Measurements from ENCODE around the gene CDK18.

CDK18 gene

DNA sequence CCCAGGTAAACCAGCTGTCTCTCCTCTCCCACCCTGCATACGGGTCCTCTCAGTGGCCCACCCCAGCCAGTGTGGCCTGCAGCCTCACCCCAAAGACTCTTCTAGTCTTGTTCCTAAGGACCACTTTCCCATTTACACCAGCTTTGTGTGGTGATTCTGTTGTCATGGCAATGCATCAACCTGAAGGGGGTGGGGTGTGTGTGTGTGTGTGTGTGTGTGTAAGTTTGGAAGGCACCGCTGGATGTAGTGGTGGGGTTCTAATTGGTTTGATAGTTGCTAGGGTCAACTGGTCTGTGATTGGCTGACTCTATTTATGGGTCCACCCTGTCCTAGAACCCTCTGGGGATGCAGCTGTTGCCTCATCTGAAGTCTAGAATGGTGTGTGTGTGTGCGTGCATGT, 4.7 kb upstream of the CDK18 start:
- Histone ChIP-seq H3K4me1 (ENCODE audit: insufficient read depth, insufficient read length) (peaks cover 13% of the 10 kb centered on the region), H3K4me3 (ENCODE audit: insufficient read length, low read depth) (no peak overlapping the region), H3K36me3 (ENCODE audit: insufficient read depth, insufficient read length, low read length) (no peaks in the 10 kb centered on the region), H3K27me3 (ENCODE audit: insufficient read depth, insufficient read length) (no peaks in the 10 kb centered on the region), H3K9me3 (ENCODE audit: insufficient read depth, low read length) (no peaks in the 10 kb centered on the region), H3K9ac (ENCODE audit: insufficient read length, low read depth) (no peak overlapping the region)
- TF ChIP-seq ZNF274 (IDR thresholded peaks at IDR 0.05; ENCODE audit: low read depth, low read length) (no peak), YY1 (IDR thresholded peaks at IDR 0.05; ENCODE audit: insufficient read depth, insufficient read length) (no peak), SUZ12 (IDR thresholded peaks at IDR 0.05; ENCODE audit: extremely low read depth, insufficient read depth, insufficient read length) (no peak)
- no peak for DNase-seq (ENCODE audit: low read depth, low spot score)

DNA sequence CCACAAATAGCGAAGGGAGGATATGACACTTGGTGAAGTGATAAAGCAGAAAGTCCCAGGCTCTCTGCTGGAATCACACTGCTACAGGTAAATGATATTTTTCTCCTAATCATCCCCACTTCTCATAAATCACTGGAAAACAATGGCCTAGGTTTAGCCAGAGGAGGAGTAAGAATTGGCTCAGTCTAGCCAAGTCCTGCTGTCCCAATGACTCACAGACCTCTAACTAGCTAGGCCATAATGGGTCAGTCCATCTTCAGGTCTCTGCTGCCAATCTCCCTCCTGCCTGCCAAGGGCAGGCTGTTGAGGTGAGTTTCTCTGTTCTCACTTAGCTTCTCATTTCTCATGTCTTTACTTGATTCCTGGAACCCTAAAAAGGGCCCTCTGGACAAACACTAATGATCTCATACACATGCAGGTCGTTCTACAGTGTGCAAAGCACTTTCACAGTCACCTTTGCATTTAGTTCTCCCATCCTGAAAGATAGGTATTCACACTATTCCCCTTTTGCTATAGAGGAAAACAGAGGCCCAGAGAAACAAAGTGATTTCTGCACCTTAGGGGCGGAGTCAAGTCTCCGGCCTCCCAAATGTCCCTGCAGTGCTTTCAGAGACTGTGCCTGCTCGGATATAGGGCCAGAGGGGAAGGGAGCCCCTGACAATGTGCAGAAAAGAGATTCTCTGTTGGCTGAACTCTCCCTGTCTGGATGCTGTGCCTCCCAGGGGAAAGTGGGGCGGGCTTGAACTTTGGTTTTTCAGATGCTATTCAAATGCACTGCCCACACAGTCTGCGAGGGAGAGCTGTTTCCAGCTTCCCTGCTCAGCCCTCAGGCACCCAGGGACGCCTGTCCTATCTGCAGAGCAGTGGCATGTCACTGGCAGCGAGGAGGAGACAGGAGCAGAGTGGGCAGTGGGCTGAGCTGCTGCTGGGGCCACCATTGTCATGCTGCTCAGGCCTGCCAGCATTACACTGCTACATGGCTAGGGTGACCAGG, 3.9 kb upstream of the CDK18 start:
- no peaks in the 10 kb centered on the region for H3K9me3 ChIP-seq (ENCODE audit: insufficient read depth, low read length)
- H3K4me3 ChIP-seq (ENCODE audit: insufficient read length, low read depth) = no peak overlapping the region
- no peaks in the 10 kb centered on the region for H3K36me3 ChIP-seq (ENCODE audit: insufficient read depth, insufficient read length, low read length)
- no peaks in the 10 kb centered on the region for H3K27me3 ChIP-seq (ENCODE audit: insufficient read depth, insufficient read length)
- peaks cover 8% of the 10 kb centered on the region for H3K4me1 ChIP-seq (ENCODE audit: insufficient read depth, insufficient read length)
- no peak overlapping the region for H3K9ac ChIP-seq (ENCODE audit: insufficient read length, low read depth)
- TF ChIP-seq YY1 (IDR thresholded peaks at IDR 0.05; ENCODE audit: insufficient read depth, insufficient read length) = no peak
- no peak for TF ChIP-seq SUZ12 (IDR thresholded peaks at IDR 0.05; ENCODE audit: extremely low read depth, insufficient read depth, insufficient read length)
- no peak for TF ChIP-seq ZNF274 (IDR thresholded peaks at IDR 0.05; ENCODE audit: low read depth, low read length)
- DNase-seq (ENCODE audit: low read depth, low spot score) = no peak

GRCh38 chr1:205502111-205502810, 2.2 kb upstream of the CDK18 start:
- TF ChIP-seq ZNF274 (IDR thresholded peaks at IDR 0.05; ENCODE audit: low read depth, low read length) (no peak), SUZ12 (IDR thresholded peaks at IDR 0.05; ENCODE audit: extremely low read depth, insufficient read depth, insufficient read length) (no peak), YY1 (IDR thresholded peaks at IDR 0.05; ENCODE audit: insufficient read depth, insufficient read length) (no peak)
- Histone ChIP-seq H3K27me3 (ENCODE audit: insufficient read depth, insufficient read length) (no peaks in the 10 kb centered on the region), H3K4me3 (ENCODE audit: insufficient read length, low read depth) (no peak overlapping the region), H3K9ac (ENCODE audit: insufficient read length, low read depth) (no peak overlapping the region), H3K4me1 (ENCODE audit: insufficient read depth, insufficient read length) (peaks cover 20% of the 10 kb centered on the region), H3K9me3 (ENCODE audit: insufficient read depth, low read length) (no peaks in the 10 kb centered on the region), H3K36me3 (ENCODE audit: insufficient read depth, insufficient read length, low read length) (no peaks in the 10 kb centered on the region)
- DNase-seq (ENCODE audit: low read depth, low spot score) = no peak

DNA sequence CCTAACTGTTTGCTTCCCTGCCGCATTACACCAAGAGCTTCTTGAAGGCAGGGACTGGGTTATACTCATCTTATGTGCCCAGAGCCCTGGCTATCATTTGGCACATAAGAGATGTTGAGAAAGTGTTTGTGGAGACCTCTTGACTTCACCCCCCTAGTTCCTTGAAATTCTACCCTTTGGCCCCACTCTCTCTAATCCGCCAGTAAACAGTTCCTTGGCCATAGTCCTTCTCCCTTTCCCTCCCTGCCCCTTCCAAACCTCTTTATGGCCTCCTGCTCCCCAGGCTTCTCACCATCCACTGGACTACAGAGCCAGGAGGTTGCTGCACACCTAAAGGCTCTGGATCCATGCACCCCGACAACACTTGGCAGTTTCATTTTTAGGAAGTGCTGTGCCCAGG, 1.5 kb upstream of the CDK18 start:
- H3K4me1 ChIP-seq (ENCODE audit: insufficient read depth, insufficient read length) = peaks cover 20% of the 10 kb centered on the region
- no peak for TF ChIP-seq YY1 (IDR thresholded peaks at IDR 0.05; ENCODE audit: insufficient read depth, insufficient read length)
- no peak for TF ChIP-seq SUZ12 (IDR thresholded peaks at IDR 0.05; ENCODE audit: extremely low read depth, insufficient read depth, insufficient read length)
- no peak for TF ChIP-seq ZNF274 (IDR thresholded peaks at IDR 0.05; ENCODE audit: low read depth, low read length)
- H3K4me3 ChIP-seq (ENCODE audit: insufficient read length, low read depth) = no peak overlapping the region
- H3K9ac ChIP-seq (ENCODE audit: insufficient read length, low read depth) = no peak overlapping the region
- DNase-seq (ENCODE audit: low read depth, low spot score) = no peak
- H3K9me3 ChIP-seq (ENCODE audit: insufficient read depth, low read length) = no peaks in the 10 kb centered on the region
- H3K36me3 ChIP-seq (ENCODE audit: insufficient read depth, insufficient read length, low read length) = no peaks in the 10 kb centered on the region
- H3K27me3 ChIP-seq (ENCODE audit: insufficient read depth, insufficient read length) = no peaks in the 10 kb centered on the region

GRCh38 chr1:205505076-205505729, 734 bp downstream of the CDK18 start:
- Histone ChIP-seq H3K4me3 (ENCODE audit: insufficient read length, low read depth) (peak overlapping the region; percentile 72), H3K9ac (ENCODE audit: insufficient read length, low read depth) (peak overlapping the region; percentile 84), H3K36me3 (ENCODE audit: insufficient read depth, insufficient read length, low read length) (peaks cover 5% of the 10 kb centered on the region), H3K27me3 (ENCODE audit: insufficient read depth, insufficient read length) (no peaks in the 10 kb centered on the region), H3K4me1 (ENCODE audit: insufficient read depth, insufficient read length) (peaks cover 22% of the 10 kb centered on the region), H3K9me3 (ENCODE audit: insufficient read depth, low read length) (no peaks in the 10 kb centered on the region)
- TF ChIP-seq ZNF274 (IDR thresholded peaks at IDR 0.05; ENCODE audit: low read depth, low read length) = no peak
- no peak for TF ChIP-seq SUZ12 (IDR thresholded peaks at IDR 0.05; ENCODE audit: extremely low read depth, insufficient read depth, insufficient read length)
- TF ChIP-seq YY1 (IDR thresholded peaks at IDR 0.05; ENCODE audit: insufficient read depth, insufficient read length) = no peak
- DNase-seq (ENCODE audit: low read depth, low spot score) = no peak

DNA sequence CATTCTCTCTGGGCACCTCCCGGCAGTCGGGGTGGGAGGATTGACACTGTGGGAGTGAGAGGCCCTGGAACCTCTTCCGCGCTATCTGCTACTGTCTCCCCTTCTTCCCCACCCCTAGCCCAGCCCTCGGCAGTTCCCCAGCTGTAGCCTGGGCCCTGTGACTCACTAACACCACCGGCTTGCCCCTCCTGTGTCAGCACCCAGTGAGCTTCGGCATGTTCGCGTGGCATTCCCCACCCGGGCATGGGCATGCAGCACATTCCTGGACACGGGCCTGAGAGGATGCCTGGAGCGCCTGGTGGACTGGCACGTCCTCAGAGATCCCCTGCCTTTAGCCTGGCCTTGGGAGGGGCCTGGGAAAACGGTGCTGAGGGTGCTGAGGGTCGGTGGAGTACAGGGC, 1.3 kb downstream of the CDK18 start:
- no peak for DNase-seq (ENCODE audit: low read depth, low spot score)
- Histone ChIP-seq H3K9me3 (ENCODE audit: insufficient read depth, low read length) (no peaks in the 10 kb centered on the region), H3K27me3 (ENCODE audit: insufficient read depth, insufficient read length) (no peaks in the 10 kb centered on the region), H3K4me1 (ENCODE audit: insufficient read depth, insufficient read length) (peaks cover 22% of the 10 kb centered on the region), H3K36me3 (ENCODE audit: insufficient read depth, insufficient read length, low read length) (peaks cover 5% of the 10 kb centered on the region), H3K9ac (ENCODE audit: insufficient read length, low read depth) (peak overlapping the region; percentile 84), H3K4me3 (ENCODE audit: insufficient read length, low read depth) (peak overlapping the region; percentile 72)
- TF ChIP-seq ZNF274 (IDR thresholded peaks at IDR 0.05; ENCODE audit: low read depth, low read length) (no peak), SUZ12 (IDR thresholded peaks at IDR 0.05; ENCODE audit: extremely low read depth, insufficient read depth, insufficient read length) (no peak), YY1 (IDR thresholded peaks at IDR 0.05; ENCODE audit: insufficient read depth, insufficient read length) (no peak)

Measured in NT2/D1 (cell line).